GM21619 (cell line): Measurements from ENCODE around the gene HOXB6.

Experiments used
- ATAC-seq: cut with Tn5 transposase; IDR thresholded peaks from one replicate; pipeline ENCODE4 v1.9.1; 2021; ENCODE audit not compliant: unreplicated experiment

Gene HOXB6

GRCh38 chr17:48596000-48596734 lies 8.6 kb downstream of the HOXB6 start:
- no peak for ATAC-seq

GRCh38 chr17:48595278-48595999 lies 9.3 kb downstream of the HOXB6 start:
- ATAC-seq = no peak

- no peak for ATAC-seq
Measured at GRCh38 chr17:48594538-48595277, 10.1 kb downstream of the HOXB6 start.

- ATAC-seq = no peak
Measured at GRCh38 chr17:48593840-48594537, 10.8 kb downstream of the HOXB6 start.

- no peak for ATAC-seq
Measured at GRCh38 chr17:48593126-48593829, 11.5 kb downstream of the HOXB6 start, which contains the start of gene HOXB5. Gene HOXB5 (minus strand): TSS chr17:48593779. CDS start chr17:48593682, 97 bp downstream.

GRCh38 chr17:48592577-48592976 lies 12.2 kb downstream of the HOXB6 start:
- ATAC-seq = no peak

- ATAC-seq = no peak
Measured at GRCh38 chr17:48592057-48592514, 12.7 kb downstream of the HOXB6 start.

GRCh38 chr17:48591255-48592056 lies 13.3 kb downstream of the HOXB6 start:
- no peak for ATAC-seq

GRCh38 chr17:48590607-48591161 lies 14.1 kb downstream of the HOXB6 start:
- ATAC-seq = no peak

GRCh38 chr17:48589831-48590606 lies 14.8 kb downstream of the HOXB6 start, which contains the start of gene HOXB3:
Gene HOXB3 (minus strand): TSS chr17:48590241. CDS start chr17:48552474, 37,767 bp downstream.
- ATAC-seq = no peak

- no peak for ATAC-seq
Measured at GRCh38 chr17:48589060-48589830, 15.5 kb downstream of the HOXB6 start.

- no peak for ATAC-seq
Measured at GRCh38 chr17:48588528-48588927, 16.3 kb downstream of the HOXB6 start.

GRCh38 chr17:48588074-48588415 lies 16.7 kb downstream of the HOXB6 start:
- no peak for ATAC-seq

GRCh38 chr17:48587276-48588073 lies 17.3 kb downstream of the HOXB6 start:
- ATAC-seq = no peak

GRCh38 chr17:48586355-48587258 lies 18.2 kb downstream of the HOXB6 start:
- no peak for ATAC-seq

GRCh38 chr17:48584223-48584741 lies 20.5 kb downstream of the HOXB6 start:
- ATAC-seq = no peak
